HEK293 (cell line): ENCODE data around the gene ANO1.

Experiments used
- CTCF ChIA-PET: fragments of 350-600 bp; formaldehyde crosslinking; extraction: SDS; loops from one replicate; lab custom pipeline; 2021; ENCODE audit warnings: antibody characterized with exemption; lab: Yijun Ruan, JAX
- POLR2A ChIA-PET: fragments of 300-600 bp; formaldehyde crosslinking; extraction: SDS; loops from one replicate; lab custom pipeline; 2020; ENCODE audit warnings: antibody characterized with exemption, inconsistent platforms; lab: Yijun Ruan, JAX
- H3K27ac ChIP-seq: fragments of 200-500 bp; sonication (Bioruptor generic); 2 replicates; pipeline ENCODE4 v1.5.1; 2014; ENCODE audit warnings: low read depth, low read length, control low read depth, inconsistent platforms; ENCODE audit errors: extremely low read depth
- H3K36me3 ChIP-seq, 2 experiments: fragments of 200-500 bp in 1 of 2; sonication (Bioruptor generic) in 1 of 2; 1 replicate in 1 of 2; 2 replicates in 1 of 2; pipeline ENCODE4 v1.5.1; 2014 to 2017; ENCODE audit warnings: inconsistent platforms in 2 of 2, low read length in 2 of 2; ENCODE audit not compliant: control insufficient read depth in 2 of 2, insufficient read depth in 1 of 2
- H3K4me1 ChIP-seq: fragments of 200-500 bp; sonication (Bioruptor generic); 2 replicates; pipeline ENCODE4 v1.5.1; 2014; ENCODE audit warnings: mild to moderate bottlenecking, low read length, inconsistent platforms; ENCODE audit not compliant: control insufficient read depth, insufficient read depth
- H3K4me3 ChIP-seq: 2 replicates; pipeline ENCODE4 v1.5.1; 2011; ENCODE audit warnings: low read depth, mild to moderate bottlenecking, control low read depth, low read length, moderate library complexity
- H3K9me3 ChIP-seq: fragments of 200-500 bp; sonication (Bioruptor generic); 2 replicates; pipeline ENCODE4 v1.5.1; 2014; ENCODE audit warnings: low read depth, low read length, inconsistent platforms; ENCODE audit not compliant: control insufficient read depth, insufficient read depth
- GLI2 ChIP-seq: fragments of 450-650 bp; formaldehyde crosslinking; IDR thresholded peaks from 2 replicates; pipeline ENCODE4; 2017; ENCODE audit warnings: missing biosample characterization, missing genetic modification characterization, low read depth, borderline replicate concordance
- HOXD13 ChIP-seq: sonication (generic); formaldehyde crosslinking; IDR thresholded peaks from 2 replicates; pipeline ENCODE4 v1.8.0; 2022; ENCODE audit warnings: missing genetic modification reagents, borderline replicate concordance
- KLF8 ChIP-seq: fragments of 450-650 bp; formaldehyde crosslinking; IDR thresholded peaks from 2 replicates; pipeline ENCODE4 v1.5.1; 2016; ENCODE audit warnings: missing biosample characterization, missing genetic modification characterization
- OVOL3 ChIP-seq: fragments of 450-650 bp; formaldehyde crosslinking; IDR thresholded peaks from 2 replicates; pipeline ENCODE4 v1.5.1; 2016; ENCODE audit warnings: missing biosample characterization, missing genetic modification characterization
- SETDB1 ChIP-seq: IDR thresholded peaks from one replicate; pipeline ENCODE4 v1.6.1; 2017; ENCODE audit warnings: mild to moderate bottlenecking, low read length, moderate library complexity, mixed read lengths; ENCODE audit not compliant: insufficient read length
- ZBTB11 ChIP-seq: fragments of 450-650 bp; formaldehyde crosslinking; conservative IDR thresholded peaks from 2 replicates; pipeline ENCODE4 v1.5.1; 2016; ENCODE audit warnings: low read depth, missing biosample characterization, missing genetic modification characterization
- ZFHX2 ChIP-seq: fragments of 450-650 bp; formaldehyde crosslinking; conservative IDR thresholded peaks from 2 replicates; pipeline ENCODE4 v1.5.1; 2016; ENCODE audit warnings: missing biosample characterization, missing genetic modification characterization
- ZFP41 ChIP-seq: fragments of 450-650 bp; formaldehyde crosslinking; IDR thresholded peaks from 2 replicates; pipeline ENCODE4 v1.5.1; 2016; ENCODE audit warnings: missing biosample characterization, missing genetic modification characterization, borderline replicate concordance
- ZNF112 ChIP-seq: fragments of 450-650 bp; formaldehyde crosslinking; IDR thresholded peaks from 2 replicates; pipeline ENCODE4 v1.5.0; 2017; ENCODE audit warnings: missing biosample characterization, missing genetic modification characterization
- ZNF146 ChIP-seq: fragments of 450-650 bp; formaldehyde crosslinking; IDR thresholded peaks from 2 replicates; pipeline ENCODE4 v1.5.1; 2016; ENCODE audit warnings: missing biosample characterization, missing genetic modification characterization
- ZNF169 ChIP-seq: fragments of 450-650 bp; formaldehyde crosslinking; IDR thresholded peaks from 2 replicates; pipeline ENCODE4 v1.5.1; 2016; ENCODE audit warnings: missing biosample characterization, missing genetic modification characterization
- ZNF184 ChIP-seq: fragments of 450-650 bp; IDR thresholded peaks from 2 replicates; pipeline ENCODE4 v1.5.1; 2018; ENCODE audit warnings: missing biosample characterization, mild to moderate bottlenecking, missing genetic modification characterization
- ZNF239 ChIP-seq: fragments of 450-650 bp; formaldehyde crosslinking; IDR thresholded peaks from 2 replicates; pipeline ENCODE4 v1.5.1; 2016; ENCODE audit warnings: missing biosample characterization, missing genetic modification characterization
- ZNF335 ChIP-seq: fragments of 450-650 bp; formaldehyde crosslinking; conservative IDR thresholded peaks from 2 replicates; pipeline ENCODE4 v1.5.1; 2016; ENCODE audit warnings: missing biosample characterization, missing genetic modification characterization
- ZNF416 ChIP-seq: fragments of 450-650 bp; formaldehyde crosslinking; IDR thresholded peaks from 2 replicates; pipeline ENCODE4 v1.5.1; 2016; ENCODE audit warnings: missing biosample characterization, missing genetic modification characterization
- ZNF48 ChIP-seq: fragments of 450-650 bp; formaldehyde crosslinking; IDR thresholded peaks from 2 replicates; pipeline ENCODE4 v1.5.1; 2016; ENCODE audit warnings: missing biosample characterization, missing genetic modification characterization
- ZNF585B ChIP-seq: fragments of 450-650 bp; formaldehyde crosslinking; IDR thresholded peaks from 2 replicates; pipeline ENCODE4 v1.5.1; 2016; ENCODE audit warnings: missing biosample characterization, missing genetic modification characterization
- ZNF600 ChIP-seq: fragments of 450-650 bp; formaldehyde crosslinking; IDR thresholded peaks from 2 replicates; pipeline ENCODE4 v1.5.1; 2016; ENCODE audit warnings: missing biosample characterization, missing genetic modification characterization
- ZNF610 ChIP-seq: fragments of 450-650 bp; formaldehyde crosslinking; IDR thresholded peaks from 2 replicates; pipeline ENCODE4 v1.5.1; 2016; ENCODE audit warnings: missing biosample characterization, missing genetic modification characterization, borderline replicate concordance
- ZNF639 ChIP-seq: fragments of 450-650 bp; formaldehyde crosslinking; IDR thresholded peaks from 2 replicates; pipeline ENCODE4 v1.5.1; 2016; ENCODE audit warnings: missing biosample characterization, missing genetic modification characterization

The ANO1 gene

DNA sequence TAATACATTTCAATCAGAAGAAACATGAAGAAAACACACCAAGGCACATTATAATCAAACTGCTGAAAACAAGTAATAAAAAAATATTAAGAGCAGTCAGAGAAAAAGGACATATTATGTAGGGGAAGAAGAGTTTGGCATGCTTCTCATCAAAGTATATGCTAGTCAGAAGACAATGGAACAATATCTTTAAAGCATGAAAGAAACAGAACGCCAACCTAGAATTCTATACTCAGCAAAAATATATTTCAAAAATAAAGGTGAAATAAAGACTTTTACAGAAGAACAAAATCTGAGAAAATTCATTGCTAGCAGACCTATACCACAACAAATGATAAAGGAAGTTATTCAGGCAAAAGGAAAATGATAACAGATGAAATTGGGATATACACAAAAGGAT, 34.6 kb upstream of the ANO1 start:
- POLR2A ChIA-PET: no interaction called here
- CTCF ChIA-PET: no interaction called here
- Histone ChIP-seq H3K36me3 (no peaks in the 10 kb centered on the region), H3K4me3 (no peak overlapping the region), H3K4me1 (no peaks in the 10 kb centered on the region), H3K9me3 (no peaks in the 10 kb centered on the region), H3K27ac (no peak overlapping the region)
- no peak for TF ChIP-seq GLI2 (tag by site-specific recombination)
- TF ChIP-seq ZFHX2 (tag by site-specific recombination): no peak
- no peak for TF ChIP-seq ZNF146 (tag by site-specific recombination)
- peak; percentile 70 for TF ChIP-seq SETDB1

DNA sequence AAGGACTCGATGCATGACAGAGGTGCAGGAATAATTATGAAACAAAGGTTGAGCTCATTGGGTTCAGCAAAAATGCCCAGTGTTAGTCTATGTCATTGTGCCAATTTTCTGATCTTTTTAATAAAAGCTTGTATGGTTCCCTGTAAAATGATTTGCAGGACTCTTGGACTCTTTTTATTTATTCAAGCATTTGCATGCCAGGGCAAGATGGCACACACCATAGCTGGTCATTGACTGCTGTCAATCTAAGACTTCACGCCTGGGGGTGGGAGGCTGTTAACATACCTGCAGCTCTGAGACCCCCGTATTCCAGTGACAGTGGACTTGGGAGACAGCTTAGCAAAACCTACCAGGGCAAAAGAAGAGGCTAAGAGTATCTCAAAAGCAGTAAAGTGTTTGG, 32.0 kb upstream of the ANO1 start:
- H3K9me3 ChIP-seq: no peaks in the 10 kb centered on the region
- CTCF ChIA-PET: interaction anchor here (0.6 to 1.1 kb wide), 3 partner anchors 30 to 1050 kb away, joined by 3 read pairs; no protein-coding TSS in a partner anchor
- no peaks in the 10 kb centered on the region for H3K4me1 ChIP-seq
- no peak overlapping the region for H3K4me3 ChIP-seq
- no peak overlapping the region for H3K27ac ChIP-seq
- H3K36me3 ChIP-seq: no peaks in the 10 kb centered on the region
- POLR2A ChIA-PET: no interaction called here
- TF ChIP-seq HOXD13 (CRISPR knock-in tag) (no peak), ZNF335 (tag by site-specific recombination) (no peak), ZNF600 (tag by site-specific recombination) (no peak), ZFP41 (tag by site-specific recombination) (no peak), ZNF112 (no peak), ZNF184 (tag by site-specific recombination) (no peak), ZNF639 (tag by site-specific recombination) (no peak), KLF8 (tag by site-specific recombination) (no peak), ZNF169 (tag by site-specific recombination) (no peak), ZNF239 (no peak), ZNF416 (tag by site-specific recombination) (no peak), ZNF610 (tag by site-specific recombination) (no peak), GLI2 (tag by site-specific recombination) (no peak), ZNF585B (tag by site-specific recombination) (no peak), OVOL3 (no peak), ZNF48 (tag by site-specific recombination) (no peak), ZBTB11 (tag by site-specific recombination) (no peak)
